HepG2 (cell line): Measurements from ENCODE around the gene CCNB1IP1. TPM values are rescaled to one million over a fixed set of nuclear protein-coding genes. Genes with fewer than 3 reads are reported as not detected.

ENCODE experiments used
- ATAC-seq: fragments of 200-7000 bp; cut with Tn5 transposase; 3 replicates; pipeline ENCODE4 v1.9.1; 2020; ENCODE audit warnings: mild to moderate bottlenecking, moderate library complexity
- BruUV-seq: library from RNA; stranded (reverse); fragments of 400-500 nt; replicated peaks from 2 replicates; lab custom pipeline; 2021; lab: Mats Ljungman, UMichigan
- CTCF ChIA-PET: fragments of 300-600 bp; formaldehyde crosslinking; extraction: SDS; loops from one replicate; lab custom pipeline; 2021; ENCODE audit warnings: low total read pairs, inconsistent platforms, low intra/inter-chr PET ratio; lab: Yijun Ruan, JAX
- POLR2A ChIA-PET: fragments of 350-600 bp; sonication (Branson Sonifier 250); formaldehyde crosslinking; loops from one replicate; lab custom pipeline; 2020; ENCODE audit warnings: antibody characterized with exemption, inconsistent platforms; lab: Yijun Ruan, JAX
- DNase-seq: peaks from one replicate; pipeline ENCODE4 v3.0.0-alpha.2; 2015; ENCODE audit warnings: low spot score
- FAIRE-seq: peaks from 3 replicates; lab custom pipeline; 2011; peaks lifted over from hg19 to GRCh38; lab: Jason Lieb, UNC
- H2AFZ ChIP-seq: one replicate; pipeline ENCODE4 v1.6.1; 2011; ENCODE audit warnings: low read length, inconsistent platforms
- H3K27ac ChIP-seq: fragments of 300-600 bp; 3 replicates; pipeline ENCODE4 v1.8.0; 2011; ENCODE audit warnings: mixed run types, mild to moderate bottlenecking, mixed read lengths, low read length, inconsistent platforms; ENCODE audit not compliant: insufficient read depth; ENCODE audit errors: extremely low read length
- H3K27me3 ChIP-seq, 2 experiments: fragments of 200-600 bp in 1 of 2; 2 replicates in 1 of 2; 3 replicates in 1 of 2; pipeline versions ENCODE4 v1.6.0 to v1.8.0; 2011; ENCODE audit warnings: low read length in 2 of 2, mild to moderate bottlenecking in 2 of 2, moderate library complexity in 2 of 2, inconsistent platforms in 1 of 2; ENCODE audit not compliant: insufficient read depth in 2 of 2, control insufficient read depth in 1 of 2
- H3K36me3 ChIP-seq, 2 experiments: fragments of 200-600 bp in 1 of 2; replicated peaks in 1 of 2; 2 replicates in 1 of 2; 3 replicates in 1 of 2; pipeline versions ENCODE4 v1.5.1 to v1.8.0; 2011; ENCODE audit warnings: low read length in 2 of 2, inconsistent platforms in 1 of 2; ENCODE audit not compliant: insufficient read depth in 2 of 2, control insufficient read depth in 1 of 2
- H3K4me1 ChIP-seq: 2 replicates; pipeline ENCODE4 v1.5.1; 2012; ENCODE audit warnings: low read length, inconsistent platforms; ENCODE audit not compliant: insufficient read depth
- H3K4me2 ChIP-seq: 2 replicates; pipeline ENCODE4 v1.6.0; 2011; ENCODE audit warnings: low read depth, low read length, inconsistent platforms
- H3K4me3 ChIP-seq, 3 experiments: fragments of 200-600 bp in 1 of 3; sonication (generic), shearing (Covaris generic) in 1 of 3; replicated peaks in 1 of 3; 2 replicates each; pipeline ENCODE4 v1.5.1; 2011 to 2016; ENCODE audit warnings: low read length in 3 of 3, inconsistent platforms in 2 of 3, low read depth in 2 of 3, mild to moderate bottlenecking in 2 of 3, control low read depth in 1 of 3, mixed read lengths in 1 of 3; ENCODE audit not compliant: insufficient read depth in 1 of 3
- H3K79me2 ChIP-seq: one replicate; pipeline ENCODE4 v1.6.1; 2011; ENCODE audit warnings: low read length, inconsistent platforms; ENCODE audit not compliant: insufficient read depth
- H3K9ac ChIP-seq: 2 replicates; pipeline ENCODE4 v1.6.0; 2011; ENCODE audit warnings: mild to moderate bottlenecking, low read depth, low read length, inconsistent platforms; ENCODE audit not compliant: insufficient read depth
- H3K9me3 ChIP-seq: 2 replicates; pipeline ENCODE4 v1.5.1; 2012; ENCODE audit warnings: mild to moderate bottlenecking, low read length
- H4K20me1 ChIP-seq: 2 replicates; pipeline ENCODE4 v1.6.0; 2011; ENCODE audit warnings: inconsistent platforms, mild to moderate bottlenecking, low read length, moderate library complexity; ENCODE audit not compliant: insufficient read depth
- AKNA ChIP-seq: sonication (generic); formaldehyde crosslinking; IDR thresholded peaks from 2 replicates; pipeline ENCODE4 v1.4.0; 2020; ENCODE audit warnings: missing genetic modification reagents, borderline replicate concordance
- CCDC6 ChIP-seq: sonication (generic); formaldehyde crosslinking; IDR thresholded peaks from 2 replicates; pipeline ENCODE4 v1.8.1; 2022; ENCODE audit warnings: mild to moderate bottlenecking, missing genetic modification reagents, moderate library complexity
- CHCHD3 ChIP-seq: sonication (generic); formaldehyde crosslinking; IDR thresholded peaks from 2 replicates; pipeline ENCODE4 v1.8.0; 2022; ENCODE audit warnings: mild to moderate bottlenecking, missing genetic modification reagents, moderate library complexity
- EZH2 ChIP-seq: conservative IDR thresholded peaks from 2 replicates; pipeline ENCODE4 v1.6.1; 2012; ENCODE audit warnings: mild to moderate bottlenecking, low read depth, low read length, moderate library complexity
- FOXJ3 ChIP-seq: sonication (generic); formaldehyde crosslinking; IDR thresholded peaks from 2 replicates; pipeline ENCODE4 v1.4.0; 2020; ENCODE audit warnings: missing genetic modification reagents, mild to moderate bottlenecking, borderline replicate concordance
- HDAC1 ChIP-seq: sonication (generic); formaldehyde crosslinking; IDR thresholded peaks from 2 replicates; pipeline ENCODE4 v1.5.1; 2020; ENCODE audit warnings: mild to moderate bottlenecking, missing genetic modification reagents
- KDM3A ChIP-seq: IDR thresholded peaks from 2 replicates; pipeline ENCODE4 v1.6.1; 2018; ENCODE audit warnings: low read depth, missing compliant biosample characterization
- MEF2D ChIP-seq: sonication (generic); formaldehyde crosslinking; IDR thresholded peaks from 2 replicates; pipeline ENCODE4 v1.5.1; 2020; ENCODE audit warnings: mild to moderate bottlenecking, missing genetic modification reagents
- MZF1 ChIP-seq: sonication (generic); formaldehyde crosslinking; IDR thresholded peaks from 2 replicates; pipeline ENCODE4 v1.8.1; 2023; ENCODE audit warnings: mild to moderate bottlenecking, missing genetic modification reagents, borderline replicate concordance
- NFE2L2 ChIP-seq: fragments of 150-350 bp; IDR thresholded peaks from 2 replicates; pipeline ENCODE4 v1.6.1; 2014; ENCODE audit warnings: low read length
- SIN3A ChIP-seq: IDR thresholded peaks from 2 replicates; pipeline ENCODE4 v1.6.1; 2011; ENCODE audit warnings: low read depth, mild to moderate bottlenecking, control low read depth, low read length, borderline replicate concordance
- SMAD3 ChIP-seq: sonication (generic); formaldehyde crosslinking; IDR thresholded peaks from 2 replicates; pipeline ENCODE4 v1.4.0; 2020; ENCODE audit warnings: missing genetic modification reagents
- TGIF2 ChIP-seq: IDR thresholded peaks from 2 replicates; pipeline ENCODE4 v1.6.1; 2016; ENCODE audit warnings: control low read depth, missing compliant biosample characterization
- ZFYVE20 ChIP-seq: sonication (generic); formaldehyde crosslinking; IDR thresholded peaks from 2 replicates; pipeline ENCODE4 v1.8.0; 2023; ENCODE audit warnings: low read depth, mild to moderate bottlenecking, moderate library complexity, missing genetic modification reagents, borderline replicate concordance
- ZNF530 ChIP-seq: sonication (generic); formaldehyde crosslinking; IDR thresholded peaks from 2 replicates; pipeline ENCODE4 v1.5.0; 2020; ENCODE audit warnings: low read depth, mild to moderate bottlenecking, missing genetic modification reagents
- ZNF589 ChIP-seq: sonication (generic); formaldehyde crosslinking; conservative IDR thresholded peaks from 2 replicates; pipeline ENCODE4 v1.8.0; 2022; ENCODE audit warnings: mild to moderate bottlenecking, moderate library complexity, missing genetic modification reagents
- ZNF775 ChIP-seq: sonication (generic); formaldehyde crosslinking; IDR thresholded peaks from 2 replicates; pipeline ENCODE4 v1.4.0; 2020; ENCODE audit warnings: missing genetic modification reagents, mild to moderate bottlenecking, moderate library complexity, borderline replicate concordance
- WGBS: methylation state at CpG from one replicate; pipeline ENCODE4 v1.1.6; 2017; ENCODE audit warnings: low lambda C conversion rate; 5-methylcytosine and 5-hydroxymethylcytosine counted together
- in situ Hi-C: cut with HindIII; loops from 2 replicates; pipeline ENCODE4 v1.10.0; 2017; ENCODE audit warnings: low pct_unique_long_range_greater_than_20kb; ENCODE audit not compliant: extremely low pct_ligation_motif_present
- intact Hi-C: fragments of 100-400 bp; cut with micrococcal nuclease; formaldehyde crosslinking; loops from one replicate; pipeline ENCODE4 v1.10.0; 2022; ENCODE audit not compliant: unreplicated experiment
- polyA plus RNA-seq, 8 experiments: library from polyadenylated mRNA; depleted of rRNA in 3 of 8; stranded (reverse) in 7 of 8; unstranded in 1 of 8; fragments of >200 nt; fragmentation: Illumina TruSeq in 4 of 8; extraction: Trizol in 4 of 8; gene quantifications; 2 replicates each; pipeline versions ENCODE4 v1.2.1 to v1.2.3, GENCODE V29; 2011 to 2016; ENCODE audit warnings: low read depth in 4 of 8, missing spikeins in 1 of 8, mixed read lengths in 1 of 8; ENCODE audit not compliant: insufficient read depth in 1 of 8
- total RNA-seq, 5 experiments: library from RNA; depleted of rRNA; stranded (reverse); fragments of >200 nt; fragmentation: Illumina TruSeq; extraction: Trizol; gene quantifications; 2 replicates each; pipeline ENCODE4 v1.2.3, GENCODE V29; 2016; ENCODE audit warnings: low read depth in 1 of 5

The CCNB1IP1 gene
- total and polyA plus RNA-seq, 2 of the 13 experiments (the other 11 are each of a cell fraction or from before 2014, with no cell fraction given), result 98.3 to 125 TPM

DNA sequence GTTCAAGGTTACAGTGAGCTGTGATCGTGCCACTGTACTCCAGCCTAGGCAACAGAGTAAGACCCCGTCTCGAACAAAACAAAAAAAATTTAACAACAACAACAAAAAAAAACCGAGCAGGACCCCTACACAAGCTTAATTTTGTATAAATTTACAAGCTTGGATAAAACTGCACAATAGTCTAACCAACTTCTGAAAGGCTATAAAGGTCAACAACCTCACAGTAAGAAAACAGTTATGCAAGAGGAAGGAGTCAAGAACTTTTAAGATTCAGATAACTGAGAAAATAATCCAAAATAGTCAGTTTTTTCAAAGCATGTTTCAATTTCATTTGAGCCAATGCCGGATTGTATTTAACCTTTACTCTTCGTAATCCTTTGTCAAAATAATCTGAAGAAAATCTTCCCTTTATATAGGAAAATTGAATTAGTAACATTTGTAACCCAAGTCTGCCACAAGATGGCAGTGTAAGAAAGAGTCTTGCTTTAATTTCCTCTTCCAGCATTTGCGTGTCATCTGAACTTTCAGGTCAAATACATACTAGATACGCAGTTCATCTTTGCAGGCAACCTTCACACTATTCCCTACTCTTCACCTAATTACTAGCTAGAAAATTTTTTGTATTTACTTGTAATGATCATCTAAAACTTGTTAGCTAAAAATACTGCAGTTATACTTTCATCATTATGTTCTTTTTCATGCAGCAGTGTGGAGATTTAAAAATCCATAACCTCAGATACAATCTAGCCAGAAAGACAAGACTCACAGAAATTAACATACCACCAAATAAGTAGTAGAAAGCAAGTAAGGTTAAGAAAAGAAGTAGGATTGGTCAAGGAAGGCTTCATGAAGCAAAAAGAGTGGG lies 5.8 kb downstream of the CCNB1IP1 start (continued):
- TF ChIP-seq FOXJ3 (peak; percentile 17; the same call in 1 of the 2 replicates), SMAD3 (CRISPR knock-in tag) (peak; percentile 41; the same call in 1 of the 2 replicates), HDAC1 (0 out of 2 replicates have a peak, but pooled peaks have one; percentile 20), KDM3A (CRISPR knock-in tag) (peak; percentile 65; the same call in 1 of the 2 replicates), TGIF2 (CRISPR knock-in tag) (no peak), AKNA (CRISPR knock-in tag) (no peak)

DNA sequence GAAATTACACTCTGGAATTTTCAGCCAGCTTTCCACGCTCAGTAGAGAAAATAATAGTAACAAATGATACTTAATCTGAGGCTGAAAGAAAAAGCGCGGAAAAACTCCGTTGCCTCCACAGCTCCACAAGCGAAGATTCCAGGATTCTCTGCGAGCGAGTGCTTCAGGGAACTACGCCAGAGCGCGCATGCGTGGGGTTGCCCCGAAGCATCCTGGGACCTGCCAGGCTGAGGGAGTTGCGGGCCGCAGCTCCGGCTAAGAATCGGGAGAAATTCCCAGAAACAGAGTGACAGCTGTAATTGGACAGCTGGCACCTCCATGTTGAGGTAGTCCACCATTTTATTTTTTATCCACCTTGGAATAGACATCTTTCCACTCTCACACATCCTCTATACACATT lies 15.4 kb downstream of the CCNB1IP1 start:
- no peak overlapping the region for H3K4me2 ChIP-seq
- H4K20me1 ChIP-seq, result no peaks in the 10 kb centered on the region; the same call in 1 of the 2 replicates
- H3K27me3 ChIP-seq, result no peaks in the 10 kb centered on the region
- H2AFZ ChIP-seq, result no peak overlapping the region
- no peaks in the 10 kb centered on the region for H3K4me1 ChIP-seq
- no peak for ATAC-seq
- H3K79me2 ChIP-seq, result peaks cover 4% of the 10 kb centered on the region
- DNase-seq, result no peak
- no peak overlapping the region for H3K27ac ChIP-seq
- H3K36me3 ChIP-seq, result peaks cover 18 to 82% of the 10 kb centered on the region in 2 experiments
- H3K9ac ChIP-seq, result no peak overlapping the region
- no peak for FAIRE-seq
- intact Hi-C loops, result no loop called here
- BruUV-seq, result no TSS peak
- in situ Hi-C loops, result no loop called here
- ChIA-PET POLR2A (no interaction called here), CTCF (no interaction called here)
- no peaks in the 10 kb centered on the region for H3K9me3 ChIP-seq
- 98% methylated on average over 16 of the region's 16 CpGs for WGBS
- TF ChIP-seq NFE2L2 (no peak), HDAC1 (no peak), ZNF589 (CRISPR knock-in tag) (no peak), EZH2 (no peak), CCDC6 (no peak), ZFYVE20 (CRISPR knock-in tag) (no peak), CHCHD3 (CRISPR knock-in tag) (no peak), ZNF530 (CRISPR knock-in tag) (no peak), MEF2D (CRISPR knock-in tag) (no peak), MZF1 (CRISPR knock-in tag) (no peak), SIN3A (no peak), ZNF775 (CRISPR knock-in tag) (no peak)
- no peak overlapping the region for H3K4me3 ChIP-seq
